PC-9 (cell line): ENCODE results near the gene LRRN4CL.

ENCODE experiments used
- CTCF ChIP-seq: fragments of 200-600 bp; sonication (generic); conservative IDR thresholded peaks from 2 replicates; pipeline ENCODE4 v1.6.1; 2017; ENCODE audit warnings: mixed run types, antibody characterized with exemption, mild to moderate bottlenecking, moderate library complexity
- EZH2 ChIP-seq: fragments of 200-600 bp; sonication (generic); IDR thresholded peaks from 2 replicates; pipeline ENCODE4 v1.8.0; 2017; ENCODE audit warnings: antibody characterized with exemption, low read depth

- TF ChIP-seq EZH2 (no peak), CTCF (no peak)
Observed at GRCh38 chr11:62673196-62673525, 16.2 kb downstream of the LRRN4CL start.
